HG02623 (cell line): ENCODE measurements around the gene OR2B2.

Source experiments
- ATAC-seq: cut with Tn5 transposase; IDR thresholded peaks from one replicate; pipeline ENCODE4 v1.9.1; 2021; ENCODE audit warnings: moderate library complexity; ENCODE audit not compliant: unreplicated experiment

Gene OR2B2

GRCh38 chr6:27893836-27894807 is 18.1 kb downstream of the OR2B2 start:
- ATAC-seq = no peak

GRCh38 chr6:27893059-27893835 is 18.9 kb downstream of the OR2B2 start:
- ATAC-seq = peak; percentile 53

GRCh38 chr6:27892649-27893058 is 19.5 kb downstream of the OR2B2 start:
- no peak for ATAC-seq

- no peak for ATAC-seq
Observed at GRCh38 chr6:27891320-27891875, 20.8 kb downstream of the OR2B2 start.

- ATAC-seq = peak; percentile 35
Observed at GRCh38 chr6:27890445-27891319, 21.5 kb downstream of the OR2B2 start.

GRCh38 chr6:27889628-27890444 is 22.4 kb downstream of the OR2B2 start:
- no peak for ATAC-seq

GRCh38 chr6:27889275-27889627 is 22.9 kb downstream of the OR2B2 start:
- no peak for ATAC-seq

- no peak for ATAC-seq
Observed at GRCh38 chr6:27888566-27888965, 23.6 kb downstream of the OR2B2 start.

GRCh38 chr6:27886073-27886472 is 26.1 kb downstream of the OR2B2 start:
- no peak for ATAC-seq

- no peak for ATAC-seq
Observed at GRCh38 chr6:27883136-27883535, 29.1 kb downstream of the OR2B2 start.

GRCh38 chr6:27882624-27883023 is 29.6 kb downstream of the OR2B2 start:
- no peak for ATAC-seq

GRCh38 chr6:27879837-27880236 is 32.4 kb downstream of the OR2B2 start:
- ATAC-seq = no peak

- no peak for ATAC-seq
Observed at GRCh38 chr6:27874016-27874415, 38.2 kb downstream of the OR2B2 start.

- no peak for ATAC-seq
Observed at GRCh38 chr6:27873021-27873940, 38.9 kb downstream of the OR2B2 start.

GRCh38 chr6:27872642-27873020 is 39.6 kb downstream of the OR2B2 start:
- ATAC-seq = no peak

- ATAC-seq = peak; percentile 52
Observed at GRCh38 chr6:27871924-27872638, 40.1 kb downstream of the OR2B2 start.

GRCh38 chr6:27870291-27870870 is 41.8 kb downstream of the OR2B2 start:
- no peak for ATAC-seq

GRCh38 chr6:27868311-27868710 is 43.9 kb downstream of the OR2B2 start:
- ATAC-seq = no peak
